GM12864 (cell line): Measurements from ENCODE around the gene PCNA.

Experiments used
- DNase-seq: peaks from one replicate; pipeline ENCODE4 v3.0.0-alpha.2; 2011; ENCODE audit warnings: low read depth
- H3K4me3 ChIP-seq: 2 replicates; pipeline ENCODE4 v1.5.1; 2011; ENCODE audit warnings: mild to moderate bottlenecking, low read depth, low read length, control low read depth
- CTCF ChIP-seq: IDR thresholded peaks from 2 replicates; pipeline ENCODE4 v1.5.1; 2011; ENCODE audit warnings: low read depth, mild to moderate bottlenecking, moderate library complexity, low read length, control low read depth, inconsistent platforms; ENCODE audit errors: missing control alignments

The PCNA gene

GRCh38 chr20:5119435-5120184 is at the start of gene PCNA:
Gene PCNA (minus strand): TSS chr20:5119958. CDS start chr20:5119798, 160 bp downstream.
- TF ChIP-seq CTCF = no peak
- peak within 1 kb of the TSS; percentile 99 for H3K4me3 ChIP-seq
- DNase-seq = peak; percentile 93

GRCh38 chr20:5168651-5169396 is 49.1 kb upstream of the PCNA start:
- no peak for DNase-seq
- no peak overlapping the region for H3K4me3 ChIP-seq
- TF ChIP-seq CTCF = no peak

GRCh38 chr20:5164645-5165625 is 45.2 kb upstream of the PCNA start:
- H3K4me3 ChIP-seq = no peak overlapping the region
- TF ChIP-seq CTCF = no peak
- DNase-seq = no peak

GRCh38 chr20:5161536-5162164 is 41.9 kb upstream of the PCNA start:
- no peak for DNase-seq
- H3K4me3 ChIP-seq = no peak overlapping the region
- no peak for TF ChIP-seq CTCF

DNA sequence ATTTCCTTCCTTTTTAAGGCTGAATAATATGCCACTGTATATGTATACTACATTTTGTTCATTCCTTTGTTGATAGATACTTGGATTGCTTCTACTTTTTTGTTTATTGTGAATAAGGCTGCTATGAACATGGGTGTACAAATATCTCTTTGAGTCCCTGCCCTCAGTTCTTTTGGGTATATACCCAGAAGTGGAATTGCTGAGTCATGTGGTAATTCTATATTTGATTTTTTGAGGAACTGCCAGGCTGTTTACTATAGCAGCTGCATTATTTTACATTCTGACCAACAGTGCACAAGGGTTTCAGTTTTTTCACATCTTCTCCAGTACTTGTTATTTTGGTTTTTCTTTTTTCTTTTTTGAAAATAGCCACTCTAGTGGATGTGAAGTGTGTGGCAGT is 41.1 kb upstream of the PCNA start:
- no peak for TF ChIP-seq CTCF
- no peak for DNase-seq
- no peak overlapping the region for H3K4me3 ChIP-seq

GRCh38 chr20:5159928-5160327 is 40.2 kb upstream of the PCNA start:
- no peak overlapping the region for H3K4me3 ChIP-seq
- no peak for DNase-seq
- no peak for TF ChIP-seq CTCF
